RWPE2 (cell line): ENCODE data around the gene MEIOB.

ENCODE experiments used
- ATAC-seq: fragments of 200-7000 bp; cut with Tn5 transposase; 3 replicates; pipeline ENCODE4 v1.9.1; 2021; ENCODE audit warnings: low read depth
- DNase-seq: peaks from one replicate; pipeline ENCODE4 v3.0.0-alpha.2; 2020; ENCODE audit warnings: low spot score
- H3K27ac ChIP-seq: fragments of 450-650 bp; 2 replicates; pipeline ENCODE4 v1.5.1; 2017; ENCODE audit warnings: mild to moderate bottlenecking; ENCODE audit not compliant: poor library complexity, severe bottlenecking
- H3K27me3 ChIP-seq: fragments of 250-450 bp; sonication (Bioruptor Pico); 2 replicates; pipeline ENCODE4 v1.5.1; 2021; ENCODE audit warnings: mild to moderate bottlenecking, moderate library complexity; ENCODE audit not compliant: insufficient read depth, poor library complexity, severe bottlenecking
- H3K36me3 ChIP-seq: fragments of 250-450 bp; sonication (Bioruptor Pico); 2 replicates; pipeline ENCODE4 v1.5.1; 2020; ENCODE audit warnings: low read depth, mild to moderate bottlenecking, moderate library complexity
- H3K4me1 ChIP-seq: fragments of 250-450 bp; sonication (Bioruptor Pico); 2 replicates; pipeline ENCODE4 v1.5.1; 2021; ENCODE audit warnings: mild to moderate bottlenecking, moderate library complexity; ENCODE audit not compliant: insufficient read depth, poor library complexity, severe bottlenecking
- H3K4me3 ChIP-seq: fragments of 250-450 bp; sonication (Bioruptor Pico); 2 replicates; pipeline ENCODE4 v1.5.1; 2021; ENCODE audit warnings: mild to moderate bottlenecking, moderate library complexity; ENCODE audit not compliant: severe bottlenecking
- H3K9me3 ChIP-seq: fragments of 250-450 bp; sonication (Bioruptor Pico); 2 replicates; pipeline ENCODE4 v1.5.1; 2021; ENCODE audit warnings: mild to moderate bottlenecking, moderate library complexity; ENCODE audit not compliant: severe bottlenecking
- CTCF ChIP-seq: fragments of 450-650 bp; IDR thresholded peaks from one replicate; pipeline ENCODE4 v1.5.1; 2017; ENCODE audit warnings: mild to moderate bottlenecking, moderate library complexity; ENCODE audit not compliant: poor library complexity, severe bottlenecking

MEIOB gene

GRCh38 chr16:1907226-1907860, 35.4 kb upstream of the MEIOB start:
- H3K9me3 ChIP-seq = no peaks in the 10 kb centered on the region
- H3K27ac ChIP-seq = no peak overlapping the region
- H3K4me1 ChIP-seq = no peaks in the 10 kb centered on the region
- no peaks in the 10 kb centered on the region for H3K36me3 ChIP-seq
- H3K27me3 ChIP-seq = no peaks in the 10 kb centered on the region
- DNase-seq = no peak
- no peak overlapping the region for H3K4me3 ChIP-seq
- ATAC-seq = no peak
- TF ChIP-seq CTCF = no peak

- H3K27ac ChIP-seq = no peak overlapping the region
- no peaks in the 10 kb centered on the region for H3K9me3 ChIP-seq
- H3K27me3 ChIP-seq = no peaks in the 10 kb centered on the region
- H3K4me1 ChIP-seq = no peaks in the 10 kb centered on the region
- DNase-seq = no peak
- TF ChIP-seq CTCF = no peak
- H3K36me3 ChIP-seq = no peaks in the 10 kb centered on the region
- no peak; the same call in 2 of the 3 replicates for ATAC-seq
- H3K4me3 ChIP-seq = no peak overlapping the region
Measured at GRCh38 chr16:1906846-1907165, 34.8 kb upstream of the MEIOB start.

GRCh38 chr16:1906055-1906845, 34.3 kb upstream of the MEIOB start:
- no peaks in the 10 kb centered on the region for H3K36me3 ChIP-seq
- no peak overlapping the region for H3K4me3 ChIP-seq
- DNase-seq (no peak), ATAC-seq (peak; percentile 11; the same call in 1 of the 3 replicates)
- H3K27me3 ChIP-seq = no peaks in the 10 kb centered on the region
- H3K4me1 ChIP-seq = no peaks in the 10 kb centered on the region
- H3K27ac ChIP-seq = no peak overlapping the region
- no peak for TF ChIP-seq CTCF
- H3K9me3 ChIP-seq = no peaks in the 10 kb centered on the region

GRCh38 chr16:1903845-1904840, 32.2 kb upstream of the MEIOB start:
- Histone ChIP-seq H3K4me3 (no peak overlapping the region), H3K27ac (no peak overlapping the region), H3K27me3 (no peaks in the 10 kb centered on the region), H3K4me1 (peaks cover 7% of the 10 kb centered on the region), H3K9me3 (no peaks in the 10 kb centered on the region), H3K36me3 (no peaks in the 10 kb centered on the region)
- TF ChIP-seq CTCF = no peak
- DNase-seq = no peak
- ATAC-seq = no peak
